GM12892 (cell line): ENCODE data around the gene C22orf31.

Experiments used
- DNase-seq: peaks from one replicate; pipeline ENCODE4 v3.0.0; 2011; ENCODE audit not compliant: insufficient read length
- FAIRE-seq: peaks from 2 replicates; lab custom pipeline; 2011; peaks lifted over from hg19 to GRCh38; lab: Jason Lieb, UNC
- POLR2A ChIP-seq: IDR thresholded peaks from 2 replicates; pipeline ENCODE4 v1.6.1; 2011; ENCODE audit warnings: low read depth, low read length, control low read depth
- POLR2AphosphoS5 ChIP-seq: IDR thresholded peaks from 2 replicates; pipeline ENCODE4 v1.6.1; 2011; ENCODE audit warnings: low read depth, low read length, control low read depth
- TAF1 ChIP-seq: IDR thresholded peaks from 2 replicates; pipeline ENCODE4 v1.6.1; 2011; ENCODE audit warnings: low read depth, mild to moderate bottlenecking, control low read depth, low read length, borderline replicate concordance

Gene C22orf31

DNA sequence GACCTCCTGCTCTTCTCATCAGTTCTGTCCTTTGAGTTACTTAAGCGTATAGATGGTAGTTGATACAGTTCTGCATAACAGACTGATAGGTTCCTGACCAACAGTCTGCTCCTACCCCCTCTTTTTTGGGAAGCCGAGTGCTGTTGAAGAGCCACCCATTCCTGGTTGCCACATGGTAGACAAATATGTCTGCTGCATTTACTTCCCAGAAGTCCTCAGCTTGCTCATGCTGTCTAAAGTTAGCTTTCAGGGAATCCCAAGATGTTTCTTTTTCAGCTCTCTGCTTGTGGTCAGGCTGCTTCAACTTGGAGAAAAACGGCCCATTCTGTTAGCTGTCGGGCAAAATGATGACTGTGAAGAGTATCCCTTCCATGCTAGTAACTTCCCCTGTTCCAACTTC lies 48.7 kb downstream of the C22orf31 start:
- no peak for TF ChIP-seq POLR2A
- TF ChIP-seq POLR2AphosphoS5: no peak
- TF ChIP-seq TAF1: no peak
- FAIRE-seq (no peak), DNase-seq (no peak)

DNA sequence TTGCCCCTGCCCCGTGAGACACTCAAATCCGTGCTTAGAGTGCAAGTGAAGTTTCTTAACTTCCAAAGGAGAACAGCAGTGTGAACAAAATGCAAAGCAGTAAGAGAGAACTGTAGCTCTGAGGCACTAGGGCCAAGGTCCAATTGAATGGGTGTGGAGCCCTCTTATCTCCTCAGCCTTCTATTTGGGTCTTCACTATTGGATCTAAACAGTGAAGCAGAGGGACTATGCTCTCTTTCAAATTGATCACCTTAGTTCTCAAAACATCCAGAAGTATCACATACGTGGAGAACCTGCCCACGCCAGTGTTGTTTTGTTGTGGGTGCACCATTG lies 49.6 kb downstream of the C22orf31 start:
- TF ChIP-seq POLR2AphosphoS5: no peak
- TF ChIP-seq TAF1: no peak
- TF ChIP-seq POLR2A: no peak
- DNase-seq (no peak), FAIRE-seq (no peak)

DNA sequence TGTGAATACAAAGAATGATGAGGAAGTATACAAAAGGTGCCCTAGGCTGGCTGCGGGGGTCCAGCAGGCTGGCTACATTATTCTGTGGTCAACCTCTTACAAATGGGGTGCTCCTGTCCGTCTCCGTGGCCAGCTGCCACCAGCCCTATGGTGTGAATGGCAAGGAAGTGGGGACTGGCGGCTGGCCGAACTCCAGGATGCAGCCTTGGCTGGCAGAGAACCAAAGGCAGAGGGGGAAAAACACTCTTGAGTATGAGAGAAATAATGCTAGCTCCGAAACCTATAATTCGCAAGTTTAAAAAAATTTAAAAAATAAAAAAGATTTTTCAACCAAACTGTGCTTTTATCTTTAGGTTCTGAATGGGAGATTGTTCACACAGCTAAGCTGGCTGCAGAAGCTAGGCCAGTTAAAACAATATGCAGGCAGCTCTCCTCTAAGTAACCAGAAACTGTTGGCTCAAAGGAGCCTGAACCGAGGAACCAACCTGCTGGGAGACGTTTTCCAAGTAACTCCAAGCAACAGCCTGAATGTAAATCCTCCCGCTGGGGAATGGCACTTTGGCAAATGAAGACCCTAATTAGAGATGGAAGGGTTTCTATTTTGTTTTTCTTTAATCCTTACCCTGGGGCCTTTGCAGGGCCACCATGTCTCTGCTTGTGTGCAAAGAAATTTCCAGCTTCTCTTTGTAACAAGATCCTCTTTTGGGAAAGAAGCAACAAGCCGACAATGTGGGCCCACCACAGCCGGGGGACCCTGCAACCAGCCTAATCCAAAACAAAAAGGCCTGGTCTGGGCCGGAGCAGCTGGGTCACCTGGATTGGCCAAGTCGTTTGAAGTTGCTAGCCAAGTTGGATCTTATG lies 50.2 kb downstream of the C22orf31 start:
- DNase-seq (no peak), FAIRE-seq (no peak)
- TF ChIP-seq POLR2AphosphoS5 (no peak), POLR2A (no peak), TAF1 (no peak)

DNA sequence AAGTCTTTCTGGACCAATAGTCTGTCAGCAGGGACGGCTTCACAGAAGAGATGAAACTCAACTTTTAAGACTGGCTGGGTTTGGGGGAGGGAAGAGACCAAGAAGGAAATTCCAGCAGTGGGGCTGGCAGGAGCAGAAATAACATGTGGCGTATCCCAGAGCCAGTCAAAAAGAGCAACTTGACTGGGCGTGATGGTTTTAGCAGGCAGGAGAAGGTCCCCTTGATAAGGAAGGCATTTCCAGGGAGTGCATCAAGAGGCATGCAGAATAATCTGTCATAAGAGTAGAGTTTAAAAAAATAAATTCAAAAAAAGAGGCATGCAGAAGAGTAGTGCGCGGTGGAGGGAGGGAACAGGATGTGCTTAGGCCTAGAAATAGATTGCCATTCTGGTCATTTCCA lies 52.5 kb downstream of the C22orf31 start:
- no peak for FAIRE-seq
- no peak for DNase-seq

More for the DNA sequence above, 52.5 kb downstream of the C22orf31 start:
- TF ChIP-seq POLR2AphosphoS5: no peak
- TF ChIP-seq POLR2A: no peak
- TF ChIP-seq TAF1: no peak
